Stimulated activated CD8-positive, alpha-beta memory T cell treated with anti-CD3 and anti-CD28 coated beads, Interleukin-12 subunit alpha, Interleukin-12 subunit beta, amount 100 ng/mL, for 24 hours (primary cell): ENCODE measurements around the gene MOB3B.
"Not testable (repeated sequence)": the region's sequence is repeated elsewhere in the genome, so short reads cannot be mapped to it uniquely, and the experiment has no call there.

Experiments used
- DNase-seq: peaks from one replicate; pipeline ENCODE4 v3.0.0-alpha.2; 2020; ENCODE audit errors: extremely low read depth

MOB3B gene

GRCh38 chr9:27448356-27448755 is 81.3 kb downstream of the MOB3B start:
- DNase-seq, result not testable (repeated sequence)

GRCh38 chr9:27447031-27447683 is 82.5 kb downstream of the MOB3B start:
- DNase-seq, result no peak

DNA sequence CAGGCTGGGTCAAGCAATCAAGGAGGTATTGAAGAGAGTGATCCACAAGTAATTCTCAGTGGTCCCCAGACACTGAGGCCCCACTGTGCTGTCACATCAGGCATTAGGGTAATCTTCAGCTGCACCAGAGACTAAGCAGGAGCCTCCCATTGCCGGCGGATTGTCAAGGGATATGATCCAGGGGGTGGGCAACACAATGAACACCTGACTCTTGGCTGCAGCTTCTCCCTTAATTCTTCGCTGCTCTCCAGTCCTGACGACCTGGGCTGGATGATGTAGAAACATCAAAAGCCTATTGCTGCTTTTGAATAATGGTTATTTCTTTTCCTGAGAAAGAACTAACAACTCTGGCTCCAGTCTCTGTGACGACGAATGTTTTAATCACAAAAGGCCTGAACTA is 83.9 kb downstream of the MOB3B start:
- no peak for DNase-seq

DNA sequence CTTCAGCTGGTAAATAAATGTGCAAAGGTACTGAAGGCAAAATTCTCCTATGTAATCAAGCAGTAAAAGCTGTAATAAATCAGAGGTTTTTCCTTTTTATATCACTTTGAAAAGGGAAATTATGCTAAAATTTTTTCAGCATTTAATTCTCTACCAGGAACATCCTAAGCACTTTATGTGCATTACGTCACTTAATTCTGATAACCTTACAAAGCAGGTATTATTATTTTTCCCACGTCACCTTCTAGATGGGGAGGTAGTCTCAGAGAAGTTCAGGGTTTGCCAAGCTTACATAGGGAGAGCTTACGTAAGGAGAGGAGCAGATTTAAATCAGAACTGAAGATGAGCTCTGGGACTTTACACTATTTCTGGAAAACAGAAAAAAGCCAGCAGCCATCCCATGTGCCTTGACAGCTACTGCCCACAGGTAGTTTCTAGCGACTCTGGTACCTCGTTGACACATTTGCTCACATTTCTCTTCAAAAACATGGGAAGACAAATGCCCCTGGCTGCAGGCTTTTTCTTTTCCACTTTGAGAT is 84.5 kb downstream of the MOB3B start:
- DNase-seq, result no peak

GRCh38 chr9:27442464-27442863 is 87.2 kb downstream of the MOB3B start:
- no peak for DNase-seq

DNA sequence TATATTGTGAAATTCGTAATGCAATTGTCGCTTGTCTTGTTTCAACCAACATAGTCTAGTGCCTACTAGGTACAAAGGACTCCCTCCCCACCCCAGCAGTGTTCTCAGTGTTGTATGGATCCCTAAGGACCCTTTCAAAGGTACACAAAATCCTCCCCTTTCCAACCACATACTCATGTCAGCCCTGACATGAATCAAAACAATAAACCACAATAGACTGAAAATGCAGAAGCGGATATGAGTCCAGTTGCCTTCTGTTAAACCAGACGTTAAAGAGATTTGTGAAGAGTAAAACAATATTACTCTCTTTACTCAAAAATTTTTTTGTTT is 87.9 kb downstream of the MOB3B start:
- no peak for DNase-seq

DNA sequence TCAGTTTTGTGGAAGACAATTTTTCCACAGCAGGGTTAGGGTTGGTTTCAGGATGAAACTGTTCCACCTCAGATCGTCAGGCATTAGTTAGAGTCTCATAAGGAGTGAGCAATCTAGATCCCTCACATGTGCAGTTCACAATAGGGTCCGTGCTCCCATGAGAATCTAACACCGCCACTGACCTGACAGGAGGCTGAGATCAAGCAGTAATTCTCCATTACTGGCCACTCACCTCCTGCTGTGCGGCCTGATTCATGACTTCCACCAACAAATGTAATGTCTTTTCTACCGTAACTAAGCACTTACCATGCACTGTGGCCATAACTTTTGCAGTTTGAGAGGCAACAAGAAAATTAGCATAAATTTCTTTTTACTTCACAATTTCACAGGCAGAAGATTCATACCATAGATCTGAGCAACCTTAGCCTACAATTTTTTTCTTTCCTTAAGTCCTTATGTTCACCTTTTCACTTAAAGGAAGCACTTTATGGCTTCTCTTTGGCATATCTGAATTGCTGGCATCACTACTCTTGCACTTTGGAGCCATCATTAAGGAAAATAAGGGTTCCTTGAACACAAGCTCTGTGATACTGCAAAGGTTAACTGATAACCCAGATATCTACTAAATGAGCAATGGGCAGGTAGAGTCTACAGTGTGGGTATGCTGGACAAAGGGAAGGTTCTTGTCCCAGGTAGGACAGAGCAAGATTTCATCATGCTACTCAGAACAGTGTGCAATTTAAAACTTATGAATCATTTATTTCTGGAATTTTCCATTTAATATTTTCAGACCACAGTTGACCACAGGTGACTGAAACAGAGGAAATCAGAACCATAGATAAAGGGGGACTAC is 88.5 kb downstream of the MOB3B start:
- DNase-seq, result no peak

- no peak for DNase-seq
Observed at GRCh38 chr9:27438522-27438921, 91.1 kb downstream of the MOB3B start.

- no peak for DNase-seq
Observed at GRCh38 chr9:27437652-27438373, 91.8 kb downstream of the MOB3B start.

- no peak for DNase-seq
Observed at GRCh38 chr9:27436234-27436633, 93.4 kb downstream of the MOB3B start.

- no peak for DNase-seq
Observed at GRCh38 chr9:27433631-27434325, 95.8 kb downstream of the MOB3B start.

GRCh38 chr9:27432308-27432707 is 97.3 kb downstream of the MOB3B start:
- DNase-seq, result no peak

- no peak for DNase-seq
Observed at GRCh38 chr9:27431543-27432147, 98.0 kb downstream of the MOB3B start.

DNA sequence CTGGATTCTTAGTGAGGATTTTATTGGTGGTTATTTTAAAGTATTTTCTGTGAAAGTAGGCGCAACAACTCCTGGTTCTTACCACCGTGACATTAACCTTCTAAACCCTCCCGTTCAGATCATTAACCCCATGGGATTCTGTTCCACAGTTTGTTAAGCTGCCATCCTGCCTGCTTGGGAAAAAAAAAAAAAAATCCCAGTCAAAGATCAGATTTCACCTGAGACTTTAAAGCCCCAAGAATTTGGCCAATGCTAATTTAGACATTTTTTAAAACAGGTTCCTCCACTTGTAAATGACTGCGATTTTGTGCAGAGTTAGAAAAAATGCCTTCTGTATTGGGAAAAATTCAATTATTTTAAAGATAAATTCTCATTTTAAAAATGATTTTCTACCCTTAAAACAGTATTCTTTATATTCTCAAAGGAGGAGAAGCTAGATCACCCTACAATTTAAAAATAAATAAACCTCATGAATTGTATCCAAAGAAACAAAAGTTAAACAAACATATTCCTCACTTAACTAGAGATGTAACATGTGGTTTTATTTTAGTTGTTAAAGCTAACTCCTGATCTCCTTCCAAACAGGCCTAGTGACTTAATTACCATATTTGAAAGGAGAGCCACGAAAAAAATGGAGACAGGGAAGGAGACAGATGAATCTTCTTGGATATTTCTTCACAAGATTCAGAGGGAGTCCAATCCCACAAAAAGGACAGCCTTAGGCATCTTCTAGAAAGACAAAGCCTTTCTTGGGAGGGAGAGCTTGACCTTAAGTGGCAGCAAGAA is 98.7 kb downstream of the MOB3B start:
- no peak for DNase-seq

DNA sequence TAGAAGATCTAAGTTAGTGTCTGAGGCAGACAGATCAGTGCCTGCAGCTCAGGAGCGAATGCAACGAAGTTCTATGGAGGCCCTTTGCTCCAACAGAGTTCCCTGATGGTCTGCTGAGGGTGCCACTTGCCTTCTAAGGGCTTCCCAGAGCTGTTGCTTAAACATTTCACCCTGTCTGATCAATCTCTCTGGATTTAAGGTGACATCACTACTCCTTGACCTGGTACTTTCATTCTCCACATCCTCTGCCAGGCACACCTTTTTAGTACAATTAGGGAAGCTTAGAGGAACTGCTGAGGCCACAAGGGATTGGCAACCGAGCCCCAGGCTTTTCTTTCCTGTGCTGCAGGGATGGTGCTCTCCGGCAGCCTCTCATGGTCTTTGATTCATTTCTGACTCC is 99.7 kb downstream of the MOB3B start:
- no peak for DNase-seq

- no peak for DNase-seq
Observed at GRCh38 chr9:27429436-27429835, 100.2 kb downstream of the MOB3B start.

- no peak for DNase-seq
Observed at GRCh38 chr9:27428551-27428950, 101.1 kb downstream of the MOB3B start.

GRCh38 chr9:27427272-27427643 is 102.4 kb downstream of the MOB3B start:
- DNase-seq, result no peak

GRCh38 chr9:27426511-27427271 is 102.9 kb downstream of the MOB3B start:
- no peak for DNase-seq
